SU-DHL-6 (cell line): ENCODE measurements around the gene PMFBP1.

Source experiments
- EZH2phosphoT487 ChIP-seq: fragments of 200-600 bp; sonication (generic), shearing (Covaris generic); conservative IDR thresholded peaks from 2 replicates; pipeline ENCODE4 v1.6.1; 2018; ENCODE audit warnings: mild to moderate bottlenecking, antibody characterized with exemption, low read length, moderate library complexity, mixed read lengths
- TF ChIP-seq, protein P1 (sequence below): fragments of 200-600 bp; sonication (generic); IDR thresholded peaks from one replicate; pipeline ENCODE4 v1.5.1; 2017; ENCODE audit warnings: antibody characterized with exemption, mild to moderate bottlenecking, low read length, moderate library complexity; ENCODE audit not compliant: insufficient read depth, poor library complexity, severe bottlenecking

DNA sequence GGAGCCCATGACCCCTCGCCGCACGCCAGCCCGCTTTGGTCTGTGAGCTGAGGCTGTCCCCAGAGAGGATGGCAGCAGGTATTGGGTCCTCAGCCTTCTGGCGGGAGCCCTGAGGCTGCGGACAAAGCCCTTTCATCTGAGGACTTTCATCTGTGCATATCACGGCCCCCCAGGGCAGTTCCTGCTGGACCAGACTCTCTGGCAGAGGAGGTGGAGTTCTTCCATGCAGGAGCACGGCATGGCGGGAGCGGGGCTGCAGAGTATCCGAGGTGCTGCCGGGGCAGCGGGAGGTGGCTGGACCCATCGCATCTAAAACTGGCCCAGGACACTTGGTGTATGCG lies 59.5 kb downstream of the PMFBP1 start:
- TF ChIP-seq, protein P1, sequence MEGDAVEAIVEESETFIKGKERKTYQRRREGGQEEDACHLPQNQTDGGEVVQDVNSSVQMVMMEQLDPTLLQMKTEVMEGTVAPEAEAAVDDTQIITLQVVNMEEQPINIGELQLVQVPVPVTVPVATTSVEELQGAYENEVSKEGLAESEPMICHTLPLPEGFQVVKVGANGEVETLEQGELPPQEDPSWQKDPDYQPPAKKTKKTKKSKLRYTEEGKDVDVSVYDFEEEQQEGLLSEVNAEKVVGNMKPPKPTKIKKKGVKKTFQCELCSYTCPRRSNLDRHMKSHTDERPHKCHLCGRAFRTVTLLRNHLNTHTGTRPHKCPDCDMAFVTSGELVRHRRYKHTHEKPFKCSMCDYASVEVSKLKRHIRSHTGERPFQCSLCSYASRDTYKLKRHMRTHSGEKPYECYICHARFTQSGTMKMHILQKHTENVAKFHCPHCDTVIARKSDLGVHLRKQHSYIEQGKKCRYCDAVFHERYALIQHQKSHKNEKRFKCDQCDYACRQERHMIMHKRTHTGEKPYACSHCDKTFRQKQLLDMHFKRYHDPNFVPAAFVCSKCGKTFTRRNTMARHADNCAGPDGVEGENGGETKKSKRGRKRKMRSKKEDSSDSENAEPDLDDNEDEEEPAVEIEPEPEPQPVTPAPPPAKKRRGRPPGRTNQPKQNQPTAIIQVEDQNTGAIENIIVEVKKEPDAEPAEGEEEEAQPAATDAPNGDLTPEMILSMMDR, result no peak
- TF ChIP-seq EZH2phosphoT487, result no peak
